Myocyte (in vitro differentiated cells): ENCODE results near the gene PDCD7. TPM values are rescaled to one million over a fixed set of nuclear protein-coding genes. Genes with fewer than 3 reads are reported as not detected.
"Not testable (repeated sequence)": the region's sequence is repeated elsewhere in the genome, so short reads cannot be mapped to it uniquely, and the experiment has no call there.

Source experiments
- DNase-seq: peaks from one replicate; pipeline ENCODE4 v3.0.0-alpha.2; 2012; ENCODE audit warnings: low read depth
- total RNA-seq: library from RNA; depleted of rRNA; stranded (reverse); fragments of >200 nt; gene quantifications from 2 replicates; pipeline ENCODE4 v1.2.3, GENCODE V29; 2014

Gene PDCD7
- total RNA-seq, 1 donor from 2014 or later: 20.2 TPM

- peak; percentile 35 for DNase-seq
Observed at GRCh38 chr15:65076486-65077290, 56.9 kb downstream of the PDCD7 start, which contains the start of gene KBTBD13. TSS of gene KBTBD13 (plus strand) at chr15:65076746. CDS start at chr15:65076816, 70 bp downstream.

- not testable (repeated sequence) for DNase-seq
Observed at GRCh38 chr15:65075607-65076395, 57.8 kb downstream of the PDCD7 start.

DNA sequence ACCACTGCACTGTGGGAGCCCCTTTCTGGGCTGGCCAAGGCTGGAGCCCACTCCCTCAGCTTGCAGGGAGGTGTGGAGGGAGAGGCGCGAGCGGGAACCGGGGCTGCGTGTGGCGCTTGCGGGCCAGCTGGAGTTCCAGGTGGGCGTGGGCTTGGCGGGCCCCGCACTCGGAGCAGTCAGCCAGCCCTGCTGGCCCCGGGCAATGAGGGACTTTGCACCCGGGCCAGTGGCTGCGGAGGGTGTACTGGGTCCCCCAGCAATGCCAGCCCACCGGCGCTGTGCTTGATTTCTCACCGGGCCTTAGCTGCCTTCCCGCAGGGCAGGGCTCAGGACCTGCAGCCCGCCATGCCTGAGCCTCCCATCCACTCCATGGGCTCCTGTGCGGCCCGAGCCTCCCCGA is 58.7 kb downstream of the PDCD7 start:
- DNase-seq: not testable (repeated sequence)

- no peak for DNase-seq
Observed at GRCh38 chr15:65072617-65073016, 61.0 kb downstream of the PDCD7 start.

DNA sequence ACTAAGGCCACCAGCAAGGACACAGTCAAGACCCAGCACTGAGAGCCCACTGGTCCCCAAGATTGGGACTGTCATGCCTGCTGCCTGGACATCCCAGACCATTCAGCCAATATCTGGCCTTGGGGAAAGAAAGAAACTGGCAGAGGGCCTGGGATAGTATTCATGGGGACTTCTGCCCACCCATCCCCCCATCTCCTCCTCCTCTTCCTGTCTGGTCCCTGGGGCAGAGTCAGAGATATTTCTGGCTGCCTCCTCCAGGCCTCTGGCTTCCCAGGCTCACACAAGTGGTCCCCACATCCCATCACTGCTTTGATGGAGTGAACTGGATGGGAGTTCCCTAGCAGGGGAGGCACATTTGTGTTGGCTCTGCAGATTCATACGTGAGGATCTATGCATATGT is 61.6 kb downstream of the PDCD7 start:
- DNase-seq: no peak

GRCh38 chr15:65071381-65071811 is 62.2 kb downstream of the PDCD7 start:
- no peak for DNase-seq

DNA sequence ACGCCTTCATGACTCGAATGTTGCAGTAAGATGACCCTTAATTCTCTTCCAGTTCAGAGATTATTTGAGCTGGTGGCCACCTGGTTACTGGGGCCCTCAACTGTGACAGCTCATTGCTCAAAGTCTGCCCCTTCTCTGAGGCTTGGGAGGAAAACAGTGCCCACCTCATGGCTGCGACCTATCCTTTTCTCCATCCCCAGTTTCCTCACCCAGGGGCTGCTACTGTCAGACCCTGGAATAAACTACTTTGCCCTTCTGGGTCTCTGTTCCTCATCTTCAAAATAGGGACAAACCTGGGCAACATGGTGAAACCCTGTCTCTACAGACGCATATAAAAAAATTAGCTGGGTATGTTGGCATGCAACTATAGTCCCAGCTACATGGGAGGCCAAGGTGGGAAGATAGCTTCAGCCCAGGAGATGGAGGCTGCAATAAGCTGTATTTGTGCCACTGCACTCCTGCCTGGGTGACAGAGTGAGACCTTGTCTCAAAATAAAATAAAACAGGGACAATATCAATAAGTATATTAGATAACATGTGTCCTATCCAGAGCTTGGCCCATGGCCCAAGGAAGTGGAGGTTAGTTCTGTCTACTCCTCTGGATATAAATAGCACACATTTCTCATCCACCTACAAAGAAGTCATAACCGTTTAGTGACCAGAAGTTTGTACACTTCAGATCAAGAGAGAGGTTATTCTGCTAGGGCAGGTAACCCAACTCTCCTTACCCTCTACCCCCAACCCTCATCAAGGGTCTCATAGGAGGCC is 63.6 kb downstream of the PDCD7 start:
- no peak for DNase-seq

GRCh38 chr15:65069179-65069578 is 64.4 kb downstream of the PDCD7 start:
- DNase-seq: no peak

GRCh38 chr15:65068403-65068788 is 65.2 kb downstream of the PDCD7 start:
- DNase-seq: no peak

DNA sequence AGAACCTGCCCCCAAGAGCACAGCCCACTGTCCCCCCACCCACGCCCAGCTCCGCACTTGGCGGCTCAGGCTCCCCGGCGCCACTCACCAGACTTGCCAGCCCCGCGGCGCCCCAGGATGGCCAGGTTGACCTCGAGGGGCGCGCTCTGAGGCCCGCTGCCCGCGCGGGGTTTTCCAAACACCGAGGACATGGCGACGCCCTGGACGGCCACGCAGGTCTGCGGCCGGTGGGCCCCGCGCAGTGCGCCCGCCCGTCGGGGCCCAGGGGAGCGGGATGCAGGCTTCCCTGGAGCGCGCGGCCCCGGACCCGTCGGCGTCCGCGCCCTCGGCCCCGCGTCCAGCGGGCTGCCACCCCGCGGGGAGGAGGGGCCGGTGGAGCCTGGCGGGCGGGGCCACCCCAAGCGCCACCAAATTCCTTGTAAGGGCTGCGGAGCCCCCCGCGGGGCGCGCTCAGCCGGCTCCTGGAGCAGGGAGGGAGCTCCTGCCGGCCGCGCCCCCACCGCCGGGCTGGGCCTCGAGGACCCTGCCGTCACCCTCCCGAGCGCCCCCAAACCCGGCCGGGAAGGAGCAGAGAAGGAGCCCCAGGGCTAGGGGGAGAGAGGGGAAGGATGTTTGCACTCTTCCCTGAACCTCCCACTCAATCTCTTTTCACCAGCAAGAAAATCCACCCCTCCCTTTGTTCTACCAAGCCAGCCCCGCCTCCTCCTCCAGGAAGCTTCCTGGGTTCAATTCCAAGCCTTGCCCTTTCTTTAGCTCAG is 65.8 kb downstream of the PDCD7 start, which contains the start of gene RASL12:
Gene RASL12 (minus strand): TSS at position 347 of the 758 bp plus-strand sequence. CDS start 156 bp downstream, at position 191.
- no peak for DNase-seq

Other genes with a start within 250 kb of the PDCD7 start
- gene ANKDD1A, start 221.9 kb downstream of the PDCD7 start, total RNA-seq: 2.5 and 4.6 TPM in 2 replicates
- gene SPG21, start 143.9 kb downstream of the PDCD7 start, total RNA-seq: 127 and 141 TPM in 2 replicates
- gene MTFMT, start 104.2 kb downstream of the PDCD7 start, total RNA-seq: 24.8 and 30.2 TPM in 2 replicates
- gene SLC51B, start 88.4 kb downstream of the PDCD7 start, total RNA-seq: 0.26 TPM in 1 of 2 replicates, not detected in the other
- gene RASL12, start 65.8 kb downstream of the PDCD7 start, total RNA-seq: 0.94 TPM in 1 of 2 replicates, not detected in the other
- 0.13 TPM in 1 of 2 replicates, not detected in the other for gene KBTBD13, start 57.1 kb downstream of the PDCD7 start, total RNA-seq
- 0.88 and 1.6 TPM in 2 replicates for gene UBAP1L, start 18.6 kb downstream of the PDCD7 start, total RNA-seq
- 37.2 and 40.7 TPM in 2 replicates for gene CLPX, start 51.5 kb upstream of the PDCD7 start, total RNA-seq
- gene CILP, start 77.7 kb upstream of the PDCD7 start, total RNA-seq: 0.27 and 0.52 TPM in 2 replicates
- 7.2 and 7.6 TPM in 2 replicates for gene PARP16, start 153.1 kb upstream of the PDCD7 start, total RNA-seq
- gene RNU5A-1, start 162.2 kb upstream of the PDCD7 start, total RNA-seq: not detected in 2 replicates
- gene RNU5B-1, start 170.9 kb upstream of the PDCD7 start, total RNA-seq: not detected in 2 replicates
- gene IGDCC3, start 244.2 kb upstream of the PDCD7 start, total RNA-seq: 0.08 and 0.31 TPM in 2 replicates